Lower lobe of right lung (tissue), 2 donors: ENCODE results near the gene EPS15. TPM values are rescaled to one million over a fixed set of nuclear protein-coding genes. Genes with fewer than 3 reads are reported as not detected.

ENCODE experiments used
- ATAC-seq, 2 donors: fragments of 200-7000 bp; cut with Tn5 transposase; one replicate each; pipeline ENCODE4 v1.9.1; 2020 to 2022; ENCODE audit warnings: mild to moderate bottlenecking in 2 of 2, moderate library complexity in 2 of 2
- DNase-seq: peaks from one replicate; pipeline ENCODE4 v3.0.0-alpha.2; 2020
- H3K27ac ChIP-seq: fragments of 200-600 bp; one replicate; pipeline ENCODE4 v1.8.0; 2022
- H3K27me3 ChIP-seq: fragments of 200-600 bp; one replicate; pipeline ENCODE4 v1.8.0; 2022; ENCODE audit warnings: low read depth
- H3K36me3 ChIP-seq: fragments of 200-600 bp; one replicate; pipeline ENCODE4 v1.8.0; 2022; ENCODE audit warnings: mild to moderate bottlenecking
- H3K4me1 ChIP-seq: fragments of 200-600 bp; one replicate; pipeline ENCODE4 v1.8.0; 2022
- H3K4me3 ChIP-seq: fragments of 200-600 bp; one replicate; pipeline ENCODE4 v1.8.0; 2022; ENCODE audit warnings: mild to moderate bottlenecking
- H3K9me3 ChIP-seq: fragments of 200-600 bp; one replicate; pipeline ENCODE4 v1.8.0; 2022
- intact Hi-C: fragments of 100-400 bp; cut with DNase I; formaldehyde crosslinking; loops from one replicate; pipeline ENCODE4 v1.11.0; 2022
- total RNA-seq: library from RNA; stranded (reverse); fragmentation: NEBNext Ultra II Directional; extraction: Animal tissue kit (Norgen Biotek cat#: 25700); gene quantifications from one replicate; pipeline ENCODE4 v1.2.1, GENCODE V29; 2021
- TF ChIP-seq, protein P1 (sequence below): fragments of 200-600 bp; IDR thresholded peaks from one replicate; pipeline ENCODE4 v1.8.0; 2022; ENCODE audit warnings: antibody characterized with exemption, mild to moderate bottlenecking
- donor health status: DM: no; HTN: yes; CAD: no; lungs with severe emphysema.

The EPS15 gene
- total RNA-seq, 1 donor from 2014 or later = 90.2 TPM

- no peaks in the 10 kb centered on the region for H3K9me3 ChIP-seq
- DNase-seq = no peak
- no peak overlapping the region for H3K27ac ChIP-seq
- H3K4me3 ChIP-seq = no peak overlapping the region
- ATAC-seq = no peak
- H3K27me3 ChIP-seq = no peaks in the 10 kb centered on the region
- H3K36me3 ChIP-seq = no peaks in the 10 kb centered on the region
- intact Hi-C loops = no loop called here
- H3K4me1 ChIP-seq = peaks cover 6% of the 10 kb centered on the region
- TF ChIP-seq, protein P1, sequence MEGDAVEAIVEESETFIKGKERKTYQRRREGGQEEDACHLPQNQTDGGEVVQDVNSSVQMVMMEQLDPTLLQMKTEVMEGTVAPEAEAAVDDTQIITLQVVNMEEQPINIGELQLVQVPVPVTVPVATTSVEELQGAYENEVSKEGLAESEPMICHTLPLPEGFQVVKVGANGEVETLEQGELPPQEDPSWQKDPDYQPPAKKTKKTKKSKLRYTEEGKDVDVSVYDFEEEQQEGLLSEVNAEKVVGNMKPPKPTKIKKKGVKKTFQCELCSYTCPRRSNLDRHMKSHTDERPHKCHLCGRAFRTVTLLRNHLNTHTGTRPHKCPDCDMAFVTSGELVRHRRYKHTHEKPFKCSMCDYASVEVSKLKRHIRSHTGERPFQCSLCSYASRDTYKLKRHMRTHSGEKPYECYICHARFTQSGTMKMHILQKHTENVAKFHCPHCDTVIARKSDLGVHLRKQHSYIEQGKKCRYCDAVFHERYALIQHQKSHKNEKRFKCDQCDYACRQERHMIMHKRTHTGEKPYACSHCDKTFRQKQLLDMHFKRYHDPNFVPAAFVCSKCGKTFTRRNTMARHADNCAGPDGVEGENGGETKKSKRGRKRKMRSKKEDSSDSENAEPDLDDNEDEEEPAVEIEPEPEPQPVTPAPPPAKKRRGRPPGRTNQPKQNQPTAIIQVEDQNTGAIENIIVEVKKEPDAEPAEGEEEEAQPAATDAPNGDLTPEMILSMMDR = no peak
These were observed 213.7 kb downstream of the EPS15 start for GRCh38 chr1:51305371-51305823.

DNA sequence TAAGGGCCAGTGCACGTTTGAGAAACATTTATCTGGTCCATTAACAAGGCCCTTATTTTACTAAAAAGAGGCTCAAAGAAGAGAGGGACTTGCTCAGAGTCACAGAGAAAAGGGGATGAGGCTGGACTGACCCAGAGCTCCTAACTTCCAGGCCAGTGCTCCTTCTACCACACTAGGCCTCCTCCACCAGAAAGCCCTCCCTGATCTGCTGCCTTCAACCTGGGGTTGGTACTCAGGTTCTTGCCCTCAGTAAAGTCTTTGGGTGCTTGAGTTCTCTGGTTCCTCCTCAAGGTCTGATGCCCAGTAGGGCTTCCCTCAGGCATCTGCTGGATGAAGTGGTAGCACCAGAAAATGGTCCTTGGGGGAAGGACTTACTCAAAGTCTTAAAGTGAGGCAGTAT is 214.7 kb downstream of the EPS15 start:
- Histone ChIP-seq H3K36me3 (no peaks in the 10 kb centered on the region), H3K4me3 (no peak overlapping the region), H3K27me3 (no peaks in the 10 kb centered on the region), H3K9me3 (no peaks in the 10 kb centered on the region), H3K27ac (no peak overlapping the region), H3K4me1 (peaks cover 6% of the 10 kb centered on the region)
- intact Hi-C loops = no loop called here
- ATAC-seq = no peak
- TF ChIP-seq, protein P1 = no peak
- DNase-seq = no peak

Other genes with a start within 250 kb of the EPS15 start
- gene TTC39A, start 188.7 kb downstream of the EPS15 start, total RNA-seq = 34.9 TPM
- 65.4 TPM for gene OSBPL9, start 97.8 kb upstream of the EPS15 start, total RNA-seq